Measurements from ENCODE around the gene LYPLAL1.

GRCh38 chr1:219206350-219206749 lies 32.7 kb downstream of the LYPLAL1 start:
- TF ChIP-seq, protein P1, sequence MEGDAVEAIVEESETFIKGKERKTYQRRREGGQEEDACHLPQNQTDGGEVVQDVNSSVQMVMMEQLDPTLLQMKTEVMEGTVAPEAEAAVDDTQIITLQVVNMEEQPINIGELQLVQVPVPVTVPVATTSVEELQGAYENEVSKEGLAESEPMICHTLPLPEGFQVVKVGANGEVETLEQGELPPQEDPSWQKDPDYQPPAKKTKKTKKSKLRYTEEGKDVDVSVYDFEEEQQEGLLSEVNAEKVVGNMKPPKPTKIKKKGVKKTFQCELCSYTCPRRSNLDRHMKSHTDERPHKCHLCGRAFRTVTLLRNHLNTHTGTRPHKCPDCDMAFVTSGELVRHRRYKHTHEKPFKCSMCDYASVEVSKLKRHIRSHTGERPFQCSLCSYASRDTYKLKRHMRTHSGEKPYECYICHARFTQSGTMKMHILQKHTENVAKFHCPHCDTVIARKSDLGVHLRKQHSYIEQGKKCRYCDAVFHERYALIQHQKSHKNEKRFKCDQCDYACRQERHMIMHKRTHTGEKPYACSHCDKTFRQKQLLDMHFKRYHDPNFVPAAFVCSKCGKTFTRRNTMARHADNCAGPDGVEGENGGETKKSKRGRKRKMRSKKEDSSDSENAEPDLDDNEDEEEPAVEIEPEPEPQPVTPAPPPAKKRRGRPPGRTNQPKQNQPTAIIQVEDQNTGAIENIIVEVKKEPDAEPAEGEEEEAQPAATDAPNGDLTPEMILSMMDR (IDR thresholded peaks at IDR 0.05; ENCODE audit: low read depth, low read length), result no peak
- no peak for TF ChIP-seq EZH2phosphoT487 (IDR thresholded peaks at IDR 0.05; ENCODE audit: low read depth)

Measured in OCI-LY3 (cell line).